A549 treated with RU486 at 1 μM for 4 hours (cell line): ENCODE results near the gene AREL1. TPM values are rescaled to one million over a fixed set of nuclear protein-coding genes. Genes with fewer than 3 reads are reported as not detected.

Source experiments
- total RNA-seq: library from RNA; stranded (reverse); fragments of 200-300 nt; extraction: Qiagen RNA extraction; gene quantifications from 5 replicates; pipeline ENCODE4 v1.2.3, GENCODE V29; 2022; ENCODE audit warnings: low read depth

The AREL1 gene
- total RNA-seq: 20.7 to 26.5 TPM (median 25.8 TPM) in 5 replicates

GRCh38 chr14:74712499-74713394, at the start of gene AREL1, which contains the start of gene FCF1:
AREL1 (minus strand) TSS chr14:74713080; CDS start chr14:74685615, 27,465 bp downstream.
FCF1 (plus strand) TSS chr14:74713144; CDS start chr14:74713198, 54 bp downstream.

GRCh38 chr14:74611650-74612349, 101.1 kb downstream of the AREL1 start, which contains the start of gene LTBP2:
LTBP2 (minus strand) TSS chr14:74612237; CDS start chr14:74611944, 293 bp downstream.

Other genes starting within 250 kb of the AREL1 start
- 233 to 309 TPM (median 244 TPM) in 5 replicates for gene NPC2, start 219.8 kb downstream of the AREL1 start, total RNA-seq
- gene ISCA2, start 219.3 kb downstream of the AREL1 start, total RNA-seq: 34.7 to 47.7 TPM (median 39.5 TPM) in 5 replicates
- gene LTBP2, start 100.8 kb downstream of the AREL1 start, total RNA-seq: 8.0 to 14.0 TPM (median 10.1 TPM) in 5 replicates
- gene FCF1, start 64 bp upstream of the AREL1 start, total RNA-seq: 38.6 to 73.8 TPM (median 50.3 TPM) in 5 replicates
- gene YLPM1, start 50.2 kb upstream of the AREL1 start, total RNA-seq: 34.0 to 48.2 TPM (median 41.1 TPM) in 5 replicates
- not detected in 5 replicates for gene PROX2, start 163.1 kb upstream of the AREL1 start, total RNA-seq
- gene DLST, start 168.8 kb upstream of the AREL1 start, total RNA-seq: 88.4 to 101 TPM (median 92.1 TPM) in 5 replicates
- gene RPS6KL1, start 210.2 kb upstream of the AREL1 start, total RNA-seq: 0.16 to 0.68 TPM (median 0.38 TPM) in 5 replicates
- gene PGF, start 242.5 kb upstream of the AREL1 start, total RNA-seq: 2.4 to 4.1 TPM (median 3.2 TPM) in 5 replicates